SU-DHL-6 (cell line): Measurements from ENCODE around the gene SATB2.

Experiments
- H2AFZ ChIP-seq: fragments of 200-600 bp; sonication (generic); 2 replicates; pipeline ENCODE4 v1.6.1; 2014; ENCODE audit warnings: low read depth, mild to moderate bottlenecking, moderate library complexity, mixed read lengths, antibody characterized with exemption, low read length; ENCODE audit not compliant: severe bottlenecking
- H3F3A ChIP-seq: fragments of 200-600 bp; shearing (Covaris generic); 2 replicates; pipeline ENCODE4 v1.6.0; 2016; ENCODE audit warnings: antibody characterized with exemption, mild to moderate bottlenecking; ENCODE audit not compliant: insufficient read depth
- H3K27ac ChIP-seq: fragments of 200-600 bp; sonication (generic); 2 replicates; pipeline ENCODE4 v1.5.1; 2016; ENCODE audit warnings: low read depth, mild to moderate bottlenecking, low read length, moderate library complexity, mixed read lengths
- H3K27me3 ChIP-seq: fragments of 200-600 bp; sonication (generic), shearing (Covaris generic); 2 replicates; pipeline ENCODE4 v1.6.0; 2014; ENCODE audit warnings: mild to moderate bottlenecking, low read length
- H3K36me3 ChIP-seq: fragments of 200-600 bp; sonication (generic); 2 replicates; pipeline ENCODE4 v1.6.1; 2014; ENCODE audit warnings: mild to moderate bottlenecking, low read length, mixed read lengths
- H3K4me2 ChIP-seq: fragments of 300-600, 200-600 bp; shearing (Covaris generic), sonication (generic); 2 replicates; pipeline ENCODE4 v1.6.0; 2014; ENCODE audit warnings: low read length, low read depth, mild to moderate bottlenecking; ENCODE audit not compliant: poor library complexity, severe bottlenecking
- H3K4me3 ChIP-seq: fragments of 200-600 bp; sonication (generic); 2 replicates; pipeline ENCODE4 v1.5.1; 2014; ENCODE audit warnings: antibody characterized with exemption, low read length, mild to moderate bottlenecking, mixed read lengths; ENCODE audit not compliant: insufficient read depth, poor library complexity, severe bottlenecking
- H3K79me2 ChIP-seq: fragments of 200-600 bp; sonication (generic); 2 replicates; pipeline ENCODE4 v1.6.1; 2014; ENCODE audit warnings: mild to moderate bottlenecking, low read length, moderate library complexity; ENCODE audit not compliant: insufficient read depth
- H3K9ac ChIP-seq: fragments of 200-600 bp; sonication (generic); 2 replicates; pipeline ENCODE4 v1.7.0; 2014; ENCODE audit warnings: mild to moderate bottlenecking, low read length
- H3K9me2 ChIP-seq: fragments of 200-600 bp; sonication (generic); replicated peaks from 2 replicates; pipeline ENCODE4 v1.6.1; 2014; ENCODE audit warnings: low read length; ENCODE audit not compliant: insufficient read depth
- H3K9me3 ChIP-seq: fragments of 200-600 bp; sonication (generic); 2 replicates; pipeline ENCODE4 v1.6.1; 2014; ENCODE audit warnings: low read length, mixed read lengths; ENCODE audit not compliant: insufficient read depth
- H4K20me1 ChIP-seq: fragments of 200-600 bp; sonication (generic); 2 replicates; pipeline ENCODE4 v1.6.1; 2014; ENCODE audit warnings: low read depth, mild to moderate bottlenecking, antibody characterized with exemption, low read length, moderate library complexity, mixed read lengths
- EZH2phosphoT487 ChIP-seq: fragments of 200-600 bp; sonication (generic), shearing (Covaris generic); conservative IDR thresholded peaks from 2 replicates; pipeline ENCODE4 v1.6.1; 2018; ENCODE audit warnings: mild to moderate bottlenecking, antibody characterized with exemption, low read length, moderate library complexity, mixed read lengths
- TF ChIP-seq, protein P1 (sequence below): fragments of 200-600 bp; sonication (generic); IDR thresholded peaks from one replicate; pipeline ENCODE4 v1.5.1; 2017; ENCODE audit warnings: antibody characterized with exemption, mild to moderate bottlenecking, low read length, moderate library complexity; ENCODE audit not compliant: insufficient read depth, poor library complexity, severe bottlenecking

SATB2 gene

DNA sequence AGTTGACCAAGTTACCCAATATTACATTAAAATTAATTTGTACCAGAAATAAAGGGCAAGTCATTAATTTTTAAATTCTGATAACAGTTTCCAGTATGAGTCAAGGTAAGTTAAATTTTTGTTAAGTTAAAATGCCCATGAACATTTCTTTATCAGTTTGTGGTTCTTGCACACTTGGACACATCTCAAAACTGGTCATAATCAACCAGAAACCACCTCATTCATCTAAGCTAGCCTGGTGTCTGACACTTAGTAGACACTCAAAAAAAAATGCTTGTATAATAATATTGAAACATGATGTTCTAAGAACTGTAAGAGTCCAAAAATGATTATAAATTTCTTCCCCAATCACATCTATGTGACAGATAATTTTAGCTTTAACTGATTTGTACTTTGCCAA lies 62.4 kb downstream of the SATB2 start:
- H3F3A ChIP-seq, result no peaks in the 10 kb centered on the region
- H3K79me2 ChIP-seq, result no peaks in the 10 kb centered on the region
- no peak overlapping the region for H3K9ac ChIP-seq
- H3K27ac ChIP-seq, result no peak overlapping the region
- H2AFZ ChIP-seq, result no peak overlapping the region
- TF ChIP-seq EZH2phosphoT487, result no peak
- TF ChIP-seq, protein P1, sequence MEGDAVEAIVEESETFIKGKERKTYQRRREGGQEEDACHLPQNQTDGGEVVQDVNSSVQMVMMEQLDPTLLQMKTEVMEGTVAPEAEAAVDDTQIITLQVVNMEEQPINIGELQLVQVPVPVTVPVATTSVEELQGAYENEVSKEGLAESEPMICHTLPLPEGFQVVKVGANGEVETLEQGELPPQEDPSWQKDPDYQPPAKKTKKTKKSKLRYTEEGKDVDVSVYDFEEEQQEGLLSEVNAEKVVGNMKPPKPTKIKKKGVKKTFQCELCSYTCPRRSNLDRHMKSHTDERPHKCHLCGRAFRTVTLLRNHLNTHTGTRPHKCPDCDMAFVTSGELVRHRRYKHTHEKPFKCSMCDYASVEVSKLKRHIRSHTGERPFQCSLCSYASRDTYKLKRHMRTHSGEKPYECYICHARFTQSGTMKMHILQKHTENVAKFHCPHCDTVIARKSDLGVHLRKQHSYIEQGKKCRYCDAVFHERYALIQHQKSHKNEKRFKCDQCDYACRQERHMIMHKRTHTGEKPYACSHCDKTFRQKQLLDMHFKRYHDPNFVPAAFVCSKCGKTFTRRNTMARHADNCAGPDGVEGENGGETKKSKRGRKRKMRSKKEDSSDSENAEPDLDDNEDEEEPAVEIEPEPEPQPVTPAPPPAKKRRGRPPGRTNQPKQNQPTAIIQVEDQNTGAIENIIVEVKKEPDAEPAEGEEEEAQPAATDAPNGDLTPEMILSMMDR, result no peak
- no peak overlapping the region for H3K4me3 ChIP-seq
- H3K27me3 ChIP-seq, result no peaks in the 10 kb centered on the region
- H3K36me3 ChIP-seq, result no peaks in the 10 kb centered on the region
- no peaks in the 10 kb centered on the region for H3K9me2 ChIP-seq
- H3K4me2 ChIP-seq, result no peak overlapping the region
- H4K20me1 ChIP-seq, result no peaks in the 10 kb centered on the region
- no peaks in the 10 kb centered on the region for H3K9me3 ChIP-seq

DNA sequence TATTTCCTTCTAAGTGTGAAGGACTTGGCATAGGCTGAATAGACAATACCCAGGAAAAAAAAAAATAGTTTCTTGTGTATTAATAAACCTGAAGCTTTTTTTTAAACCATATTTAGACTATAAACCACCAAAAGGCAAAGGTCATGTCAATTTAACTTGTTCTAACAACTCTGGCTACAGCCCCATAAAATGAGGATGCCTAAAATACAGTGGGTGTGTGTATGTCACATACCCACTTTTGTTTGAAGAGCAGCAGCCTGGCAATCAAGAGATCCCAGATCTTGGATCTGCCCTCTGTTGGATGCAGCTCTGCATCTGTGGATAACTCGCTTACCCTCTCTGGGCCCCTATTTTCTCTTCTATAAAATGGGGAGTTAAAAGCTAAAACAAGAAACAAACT lies 65.4 kb downstream of the SATB2 start:
- no peak for TF ChIP-seq EZH2phosphoT487
- TF ChIP-seq, protein P1, result no peak
- H3K79me2 ChIP-seq, result no peaks in the 10 kb centered on the region
- H3K9me2 ChIP-seq, result no peaks in the 10 kb centered on the region; the same call in 1 of the 2 replicates
- H3K27me3 ChIP-seq, result no peaks in the 10 kb centered on the region
- no peak overlapping the region for H3K9ac ChIP-seq
- no peaks in the 10 kb centered on the region for H3K9me3 ChIP-seq
- H3K4me2 ChIP-seq, result no peak overlapping the region
- H4K20me1 ChIP-seq, result no peaks in the 10 kb centered on the region
- H3K27ac ChIP-seq, result no peak overlapping the region
- no peaks in the 10 kb centered on the region for H3F3A ChIP-seq
- H3K4me3 ChIP-seq, result no peak overlapping the region
- no peaks in the 10 kb centered on the region for H3K36me3 ChIP-seq
- H2AFZ ChIP-seq, result no peak overlapping the region

DNA sequence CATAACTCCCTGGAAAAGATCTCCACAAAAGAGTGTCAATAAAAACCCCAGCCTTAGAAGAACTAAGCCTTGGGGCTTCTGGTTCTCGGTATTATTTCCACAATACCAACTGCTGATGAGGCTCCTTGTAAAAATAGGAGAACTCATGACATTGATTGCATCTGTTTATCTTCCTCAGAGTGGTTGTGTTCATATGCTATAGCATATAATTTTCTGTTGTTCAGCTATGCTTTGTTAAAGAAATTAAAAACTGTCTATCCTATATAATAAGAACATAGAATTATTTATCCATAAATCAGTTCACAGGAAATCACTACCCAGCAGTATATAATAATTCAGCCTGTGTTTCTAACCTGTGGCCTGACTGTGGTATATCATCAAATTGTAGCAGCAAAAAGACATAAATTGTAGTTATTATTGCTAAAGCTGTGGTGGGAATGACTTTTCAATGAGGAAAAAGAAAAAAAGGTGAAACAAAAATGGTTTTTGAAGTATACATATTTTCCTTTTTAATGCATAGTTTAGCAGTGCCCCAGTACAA lies 68.9 kb downstream of the SATB2 start:
- Histone ChIP-seq H3K9me3 (no peaks in the 10 kb centered on the region), H2AFZ (no peak overlapping the region), H3K4me2 (no peak overlapping the region), H3K27me3 (no peaks in the 10 kb centered on the region), H3K27ac (no peak overlapping the region), H3F3A (no peaks in the 10 kb centered on the region), H4K20me1 (no peaks in the 10 kb centered on the region), H3K4me3 (no peak overlapping the region), H3K79me2 (no peaks in the 10 kb centered on the region), H3K36me3 (no peaks in the 10 kb centered on the region), H3K9ac (no peak overlapping the region), H3K9me2 (no peaks in the 10 kb centered on the region; the same call in 1 of the 2 replicates)
- TF ChIP-seq, protein P1, result no peak
- no peak for TF ChIP-seq EZH2phosphoT487
